Hepatocyte (in vitro differentiated cells): ENCODE measurements around the gene WSCD2. TPM values are rescaled to one million over a fixed set of nuclear protein-coding genes. Genes with fewer than 3 reads are reported as not detected.

Experiments
- DNase-seq: peaks from one replicate; pipeline ENCODE4 v3.0.0-alpha.2; 2016; ENCODE audit warnings: low spot score
- H2AFZ ChIP-seq: fragments of 200-600 bp; sonication (generic); 2 replicates; pipeline ENCODE4 v1.6.0; 2016; ENCODE audit warnings: antibody characterized with exemption, mild to moderate bottlenecking
- H3K27ac ChIP-seq: fragments of 200-600 bp; sonication (generic); 2 replicates; pipeline ENCODE4 v1.5.1; 2016; ENCODE audit warnings: mild to moderate bottlenecking
- H3K27me3 ChIP-seq: fragments of 200-600 bp; sonication (generic); 2 replicates; pipeline ENCODE4 v1.6.1; 2016
- H3K36me3 ChIP-seq: fragments of 200-600 bp; sonication (generic); replicated peaks from 2 replicates; pipeline ENCODE4 v1.5.1; 2016; ENCODE audit warnings: low read depth; ENCODE audit not compliant: insufficient read depth
- H3K4me1 ChIP-seq: fragments of 200-600 bp; sonication (generic); 2 replicates; pipeline ENCODE4 v1.5.1; 2016; ENCODE audit warnings: mild to moderate bottlenecking, moderate library complexity; ENCODE audit not compliant: insufficient read depth
- H3K4me2 ChIP-seq: fragments of 200-600 bp; sonication (generic); 2 replicates; pipeline ENCODE4 v1.6.0; 2016
- H3K4me3 ChIP-seq: fragments of 200-600 bp; sonication (generic); 2 replicates; pipeline ENCODE4 v1.5.1; 2016; ENCODE audit warnings: mild to moderate bottlenecking
- H3K79me2 ChIP-seq: fragments of 200-600 bp; sonication (generic); 2 replicates; pipeline ENCODE4 v1.6.0; 2017; ENCODE audit warnings: mild to moderate bottlenecking
- H3K9me2 ChIP-seq: fragments of 200-600 bp; sonication (generic); replicated peaks from 2 replicates; pipeline ENCODE4 v1.6.0; 2017; ENCODE audit warnings: mild to moderate bottlenecking; ENCODE audit not compliant: insufficient read depth
- H3K9me3 ChIP-seq: fragments of 200-600 bp; sonication (generic); 2 replicates; pipeline ENCODE4 v1.5.1; 2016; ENCODE audit warnings: low read depth, mild to moderate bottlenecking
- H4K20me1 ChIP-seq: fragments of 200-600 bp; sonication (generic); 2 replicates; pipeline ENCODE4 v1.6.0; 2016; ENCODE audit warnings: mild to moderate bottlenecking; ENCODE audit not compliant: insufficient read depth, poor library complexity, severe bottlenecking
- EZH2 ChIP-seq: fragments of 200-600 bp; sonication (generic); IDR thresholded peaks from 2 replicates; pipeline ENCODE4 v1.6.1; 2016; ENCODE audit warnings: antibody characterized with exemption, mild to moderate bottlenecking, borderline replicate concordance
- EZH2phosphoT487 ChIP-seq: fragments of 200-600 bp; sonication (generic); IDR thresholded peaks from one replicate; pipeline ENCODE4 v1.6.1; 2018; ENCODE audit warnings: antibody characterized with exemption, mild to moderate bottlenecking, low read depth, moderate library complexity; ENCODE audit not compliant: unreplicated experiment, severe bottlenecking
- WGBS: methylation state at CpG from one replicate; pipeline ENCODE4 v1.1.6; 2016; ENCODE audit warnings: low lambda C conversion rate; ENCODE audit errors: missing lambda C conversion rate; 5-methylcytosine and 5-hydroxymethylcytosine counted together
- polyA plus RNA-seq: library from polyadenylated mRNA; unstranded; fragments of >200 nt; fragmentation: Nextera tagmentation; extraction: Ambion mirVana; gene quantifications from 2 replicates; pipeline ENCODE4 v1.2.1, GENCODE V29; 2016
- total RNA-seq: library from RNA; depleted of rRNA; stranded (reverse); fragments of >200 nt; gene quantifications from 2 replicates; pipeline ENCODE4 v1.2.3, GENCODE V29; 2014
- TF ChIP-seq, protein P1 (sequence below): fragments of 200-600 bp; sonication (generic); IDR thresholded peaks from 2 replicates; pipeline ENCODE4 v1.5.1; 2016; ENCODE audit warnings: antibody characterized with exemption, mild to moderate bottlenecking; ENCODE audit not compliant: poor library complexity

The WSCD2 gene
- total and polyA plus RNA-seq, 2 experiments from 2014 or later, result 4.2 to 4.3 TPM

DNA sequence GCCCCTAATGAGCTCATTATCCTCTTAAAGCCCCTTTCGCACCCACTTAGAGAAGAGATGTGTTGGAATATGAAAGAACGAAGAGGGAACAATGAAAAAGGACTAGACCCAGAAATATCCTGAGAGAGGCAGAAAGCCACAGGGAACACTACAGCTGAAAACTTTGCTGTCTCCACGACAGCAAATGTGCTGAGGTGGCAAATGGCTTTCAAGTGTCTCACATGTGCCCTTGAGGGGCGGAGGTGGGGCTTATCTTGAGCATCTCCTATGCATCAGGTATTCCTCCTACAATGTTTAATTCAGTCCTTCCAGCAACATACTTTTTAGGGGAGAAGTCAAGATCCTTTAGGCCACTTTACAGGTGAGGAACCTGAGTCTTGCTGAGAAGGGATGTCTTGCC lies 62.9 kb downstream of the WSCD2 start:
- Histone ChIP-seq H3K79me2 (no peaks in the 10 kb centered on the region), H3K4me3 (no peak overlapping the region), H2AFZ (no peak overlapping the region), H3K27ac (no peak overlapping the region), H4K20me1 (no peaks in the 10 kb centered on the region), H3K27me3 (no peaks in the 10 kb centered on the region), H3K4me2 (no peak overlapping the region), H3K36me3 (no peaks in the 10 kb centered on the region), H3K9me2 (no peaks in the 10 kb centered on the region), H3K4me1 (no peaks in the 10 kb centered on the region), H3K9me3 (no peaks in the 10 kb centered on the region)
- TF ChIP-seq, protein P1, sequence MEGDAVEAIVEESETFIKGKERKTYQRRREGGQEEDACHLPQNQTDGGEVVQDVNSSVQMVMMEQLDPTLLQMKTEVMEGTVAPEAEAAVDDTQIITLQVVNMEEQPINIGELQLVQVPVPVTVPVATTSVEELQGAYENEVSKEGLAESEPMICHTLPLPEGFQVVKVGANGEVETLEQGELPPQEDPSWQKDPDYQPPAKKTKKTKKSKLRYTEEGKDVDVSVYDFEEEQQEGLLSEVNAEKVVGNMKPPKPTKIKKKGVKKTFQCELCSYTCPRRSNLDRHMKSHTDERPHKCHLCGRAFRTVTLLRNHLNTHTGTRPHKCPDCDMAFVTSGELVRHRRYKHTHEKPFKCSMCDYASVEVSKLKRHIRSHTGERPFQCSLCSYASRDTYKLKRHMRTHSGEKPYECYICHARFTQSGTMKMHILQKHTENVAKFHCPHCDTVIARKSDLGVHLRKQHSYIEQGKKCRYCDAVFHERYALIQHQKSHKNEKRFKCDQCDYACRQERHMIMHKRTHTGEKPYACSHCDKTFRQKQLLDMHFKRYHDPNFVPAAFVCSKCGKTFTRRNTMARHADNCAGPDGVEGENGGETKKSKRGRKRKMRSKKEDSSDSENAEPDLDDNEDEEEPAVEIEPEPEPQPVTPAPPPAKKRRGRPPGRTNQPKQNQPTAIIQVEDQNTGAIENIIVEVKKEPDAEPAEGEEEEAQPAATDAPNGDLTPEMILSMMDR, result no peak
- TF ChIP-seq EZH2, result no peak
- no peak for TF ChIP-seq EZH2phosphoT487
- WGBS, result 39% methylated on average over 4 of the region's 4 CpGs
- no peak for DNase-seq

DNA sequence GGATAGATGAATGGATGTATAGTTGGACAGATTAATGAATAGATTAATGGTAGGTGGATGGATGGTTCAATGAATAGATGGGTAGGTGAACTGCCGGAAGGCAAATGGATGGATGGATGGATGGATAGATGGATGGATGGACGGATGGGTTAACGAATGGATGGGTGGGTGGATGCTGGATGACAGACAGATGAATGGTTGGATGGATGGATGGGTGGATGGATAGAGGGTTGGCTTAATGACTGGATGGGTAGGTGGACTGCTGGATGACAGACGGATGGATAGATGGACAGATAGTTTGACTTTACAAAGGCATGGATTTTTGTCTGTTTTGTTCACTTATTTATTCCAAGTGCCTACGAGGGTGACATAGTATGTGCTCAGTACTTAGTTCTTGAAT lies 64.4 kb downstream of the WSCD2 start:
- Histone ChIP-seq H3K4me2 (no peak overlapping the region), H3K27ac (no peak overlapping the region), H4K20me1 (no peaks in the 10 kb centered on the region), H3K4me3 (no peak overlapping the region), H3K79me2 (no peaks in the 10 kb centered on the region), H2AFZ (no peak overlapping the region), H3K36me3 (no peaks in the 10 kb centered on the region), H3K9me2 (no peaks in the 10 kb centered on the region), H3K4me1 (no peaks in the 10 kb centered on the region), H3K27me3 (no peaks in the 10 kb centered on the region), H3K9me3 (no peaks in the 10 kb centered on the region)
- 80% methylated on average over 5 of the region's 5 CpGs for WGBS
- TF ChIP-seq, protein P1, result no peak
- no peak for TF ChIP-seq EZH2phosphoT487
- no peak for TF ChIP-seq EZH2
- DNase-seq, result no peak

DNA sequence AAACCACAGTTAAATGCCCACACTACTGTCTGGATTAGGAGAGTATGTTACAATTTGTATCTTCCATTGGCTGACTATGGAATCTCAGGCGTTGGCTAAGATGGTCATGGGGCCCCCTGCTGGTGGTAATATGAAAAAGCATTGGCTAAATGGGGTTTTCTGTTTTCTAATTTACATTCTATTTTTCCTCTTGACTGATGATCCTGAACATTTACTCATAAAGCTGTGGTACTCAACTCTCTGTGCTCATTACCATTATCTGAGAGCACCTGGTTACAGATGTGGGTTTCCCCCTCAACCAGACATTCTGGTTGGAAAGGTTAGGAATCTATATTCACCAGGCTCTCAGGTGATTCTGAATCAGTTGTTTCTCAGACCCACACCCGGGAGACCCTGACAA lies 64.8 kb downstream of the WSCD2 start:
- no peaks in the 10 kb centered on the region for H3K9me2 ChIP-seq
- H3K79me2 ChIP-seq, result no peaks in the 10 kb centered on the region
- no peak overlapping the region for H2AFZ ChIP-seq
- H3K9me3 ChIP-seq, result no peaks in the 10 kb centered on the region
- H3K4me2 ChIP-seq, result no peak overlapping the region
- no peaks in the 10 kb centered on the region for H4K20me1 ChIP-seq
- H3K36me3 ChIP-seq, result no peaks in the 10 kb centered on the region
- no peak overlapping the region for H3K4me3 ChIP-seq
- no peaks in the 10 kb centered on the region for H3K27me3 ChIP-seq
- TF ChIP-seq EZH2phosphoT487, result no peak
- no peak for TF ChIP-seq EZH2
- TF ChIP-seq, protein P1, result peak; percentile 68
- H3K27ac ChIP-seq, result no peak overlapping the region
- DNase-seq, result peak; percentile 62
- 20% methylated on average over 2 of the region's 2 CpGs for WGBS
- H3K4me1 ChIP-seq, result no peaks in the 10 kb centered on the region

DNA sequence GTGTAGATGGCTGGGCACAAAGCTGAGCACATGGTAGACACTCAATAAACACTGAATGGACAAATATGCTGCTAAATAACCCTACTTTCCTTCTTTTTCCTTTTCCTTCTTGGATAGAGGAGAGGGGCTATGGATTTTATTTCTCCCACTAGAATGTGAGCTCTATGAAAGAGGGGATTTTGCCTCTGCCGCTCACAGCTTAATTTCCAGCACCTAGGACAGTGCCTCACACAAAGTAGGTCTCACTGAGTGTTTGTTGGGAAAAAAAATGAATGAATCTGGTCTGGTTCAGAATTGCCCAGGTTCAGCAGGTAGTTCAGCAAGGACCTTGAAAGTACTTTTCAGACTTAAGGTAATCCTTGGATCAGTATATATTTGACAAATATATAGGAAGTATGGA lies 65.5 kb downstream of the WSCD2 start:
- WGBS, result 56% methylated on average over 1 of the region's 1 CpG
- no peaks in the 10 kb centered on the region for H3K36me3 ChIP-seq
- H3K4me2 ChIP-seq, result no peak overlapping the region
- H3K79me2 ChIP-seq, result no peaks in the 10 kb centered on the region
- TF ChIP-seq, protein P1, result no peak
- TF ChIP-seq EZH2phosphoT487 (no peak), EZH2 (no peak)
- no peaks in the 10 kb centered on the region for H3K9me3 ChIP-seq
- no peak for DNase-seq
- no peaks in the 10 kb centered on the region for H3K4me1 ChIP-seq
- no peak overlapping the region for H3K4me3 ChIP-seq
- no peaks in the 10 kb centered on the region for H4K20me1 ChIP-seq
- H3K27me3 ChIP-seq, result no peaks in the 10 kb centered on the region
- no peak overlapping the region for H2AFZ ChIP-seq
- no peaks in the 10 kb centered on the region for H3K9me2 ChIP-seq
- H3K27ac ChIP-seq, result no peak overlapping the region
